ENCODE measurements around the gene MINDY1. TPM values are rescaled to one million over a fixed set of nuclear protein-coding genes. Genes with fewer than 3 reads are reported as not detected.

MINDY1 gene
- total RNA-seq, 1 experiment from 2014 or later, result 6.8 TPM

DNA sequence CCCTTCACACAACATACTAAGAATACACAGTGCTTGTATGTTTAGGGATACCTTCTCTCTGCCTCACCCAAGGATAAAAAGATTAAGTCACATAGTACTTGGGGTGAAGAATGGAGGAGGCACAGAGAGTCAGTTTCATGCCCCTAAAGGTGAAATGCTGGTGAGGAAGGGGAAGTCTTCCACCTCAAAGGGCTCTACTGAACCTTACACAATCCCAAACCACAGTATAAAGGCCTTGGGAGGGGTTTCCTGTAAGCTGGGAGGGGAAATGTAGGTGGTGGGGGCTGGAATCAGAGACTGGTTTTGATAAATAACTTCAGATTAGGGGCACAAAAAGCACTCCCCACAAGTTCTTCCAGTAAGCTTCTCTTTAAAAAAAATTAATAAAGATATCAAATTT lies 3.5 kb downstream of the MINDY1 start:
- no peak for DNase-seq
- Histone ChIP-seq H3K56ac (ENCODE audit: insufficient read length, low read depth, low read length) (no peak overlapping the region), H3K4ac (ENCODE audit: low read depth, low read length) (no peak overlapping the region), H3K9me3 (ENCODE audit: control insufficient read depth, low read depth, low read length) (no peaks in the 10 kb centered on the region), H3K23me2 (ENCODE audit: insufficient read length, low read depth, low read length, poor library complexity, severe bottlenecking) (peaks cover 4% of the 10 kb centered on the region), H2AFZ (ENCODE audit: low read length) (no peak overlapping the region), H2BK5ac (ENCODE audit: insufficient read length, low read length) (no peak overlapping the region), H3K27ac (ENCODE audit: insufficient read length, low read depth, low read length) (no peak overlapping the region), H4K20me1 (ENCODE audit: control insufficient read depth, insufficient read depth, insufficient read length) (no peaks in the 10 kb centered on the region), H3K4me1 (ENCODE audit: insufficient read depth, low read length) (peaks cover 8% of the 10 kb centered on the region; the same call in 1 of the 2 replicates), H3K79me1 (ENCODE audit: insufficient read depth, low read depth, low read length, poor library complexity, severe bottlenecking) (no peaks in the 10 kb centered on the region), H3K14ac (ENCODE audit: insufficient read depth, low read length) (no peak overlapping the region), H3K27me3 (ENCODE audit: insufficient read depth, low read length) (no peaks in the 10 kb centered on the region), H3T11ph (ENCODE audit: low read length) (no peak overlapping the region), H2BK120ac (ENCODE audit: low read depth, low read length, poor library complexity, severe bottlenecking) (no peak overlapping the region), H4K91ac (ENCODE audit: insufficient read length, low read depth, low read length) (no peak overlapping the region), H2BK15ac (ENCODE audit: low read depth, low read length) (no peak overlapping the region), H3K4me2 (ENCODE audit: insufficient read depth, insufficient read length, low read length) (no peak overlapping the region), H4K8ac (replicated peaks; ENCODE audit: insufficient read length, low read depth, low read length) (no peak overlapping the region), H2AK5ac (ENCODE audit: insufficient read length, low read length) (no peak overlapping the region), H3K23ac (ENCODE audit: insufficient read length, low read depth, low read length) (no peak overlapping the region), H2BK20ac (ENCODE audit: low read depth, low read length, poor library complexity, severe bottlenecking) (no peak overlapping the region), H3K18ac (ENCODE audit: insufficient read length, low read depth, low read length) (no peak overlapping the region), H3K79me2 (ENCODE audit: insufficient read depth, low read length) (no peaks in the 10 kb centered on the region), H2BK12ac (ENCODE audit: insufficient read length, low read depth, low read length) (no peak overlapping the region), H4K5ac (ENCODE audit: insufficient read length, low read depth, low read length) (no peak overlapping the region), H3K9ac (ENCODE audit: extremely low read depth, insufficient read length, low read length) (no peak overlapping the region)
- Mint-ChIP-seq H3K4me3 (no peak overlapping the region), H3K27me3 (ENCODE audit: low read depth) (no peaks in the 10 kb centered on the region; the same call in 1 of the 2 replicates), H3K27ac (no peak overlapping the region), H3K9me3 (no peaks in the 10 kb centered on the region; a peak in 1 of 5 replicates), H3K36me3 (ENCODE audit: insufficient read depth in 1 of 3, low read depth in 3 of 3) (peaks cover 0 to 8% (median 5%) of the 10 kb centered on the region in 3 experiments; a peak in 2 of 7 replicates), H3K4me1 (peaks cover 28 to 34% of the 10 kb centered on the region in 2 experiments)
- TF ChIP-seq, protein P1, sequence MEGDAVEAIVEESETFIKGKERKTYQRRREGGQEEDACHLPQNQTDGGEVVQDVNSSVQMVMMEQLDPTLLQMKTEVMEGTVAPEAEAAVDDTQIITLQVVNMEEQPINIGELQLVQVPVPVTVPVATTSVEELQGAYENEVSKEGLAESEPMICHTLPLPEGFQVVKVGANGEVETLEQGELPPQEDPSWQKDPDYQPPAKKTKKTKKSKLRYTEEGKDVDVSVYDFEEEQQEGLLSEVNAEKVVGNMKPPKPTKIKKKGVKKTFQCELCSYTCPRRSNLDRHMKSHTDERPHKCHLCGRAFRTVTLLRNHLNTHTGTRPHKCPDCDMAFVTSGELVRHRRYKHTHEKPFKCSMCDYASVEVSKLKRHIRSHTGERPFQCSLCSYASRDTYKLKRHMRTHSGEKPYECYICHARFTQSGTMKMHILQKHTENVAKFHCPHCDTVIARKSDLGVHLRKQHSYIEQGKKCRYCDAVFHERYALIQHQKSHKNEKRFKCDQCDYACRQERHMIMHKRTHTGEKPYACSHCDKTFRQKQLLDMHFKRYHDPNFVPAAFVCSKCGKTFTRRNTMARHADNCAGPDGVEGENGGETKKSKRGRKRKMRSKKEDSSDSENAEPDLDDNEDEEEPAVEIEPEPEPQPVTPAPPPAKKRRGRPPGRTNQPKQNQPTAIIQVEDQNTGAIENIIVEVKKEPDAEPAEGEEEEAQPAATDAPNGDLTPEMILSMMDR (conservative IDR thresholded peaks at IDR 0.05), result no peak
